Measurements from ENCODE around the gene WDR74. TPM values are rescaled to one million over a fixed set of nuclear protein-coding genes. Genes with fewer than 3 reads are reported as not detected.

The WDR74 gene
- total RNA-seq, 1 donor from 2014 or later = 124 TPM

GRCh38 chr11:62855571-62856332 lies 16.4 kb upstream of the WDR74 start:
- Mint-ChIP-seq H3K9me3 (no peaks in the 10 kb centered on the region), H3K4me1 (peaks cover 61% of the 10 kb centered on the region), H3K27me3 (no peaks in the 10 kb centered on the region), H3K27ac (peak overlapping the region; percentile 96), H3K36me3 (ENCODE audit: low read depth) (peaks cover 52% of the 10 kb centered on the region), H3K4me3 (peak overlapping the region; percentile 99)
- intact Hi-C loops (cut with micrococcal nuclease) = loop anchor here (1.0 kb wide), 7 partner anchors 13 to 209 kb away; partner anchors contain the start of genes GANAB, NXF1, STX5 and TEX54
- DNase-seq (peak; percentile 99), ATAC-seq (ENCODE audit: low read depth) (peak; percentile 89)
- no peak for TF ChIP-seq CTCF (IDR thresholded peaks at IDR 0.05)
- ChIA-PET POLR2A (interaction anchor here (0.5 to 10.5 kb wide), 47 partner anchors 9 to 1462 kb away, joined by 3 to 597 read pairs (median 6); partner anchors contain the start of genes AHNAK, B3GAT3, C11orf98 and CSKMT), CTCF (interaction anchor here (0.5 to 3.4 kb wide), 6 partner anchors 16 to 461 kb away, joined by 3 to 26 read pairs (median 3); partner anchors contain the start of genes SLC3A2, TUT1 and WDR74)

- ChIA-PET CTCF (interaction anchor here (0.9 to 3.4 kb wide), 3 partner anchors 26 to 185 kb away, joined by 3 to 26 read pairs (median 16); partner anchors contain the start of gene SLC3A2), POLR2A (interaction anchor here (0.8 to 10.5 kb wide), 39 partner anchors 10 to 1463 kb away, joined by 3 to 597 read pairs (median 7); partner anchors contain the start of genes B3GAT3, C11orf98, CSKMT and EEF1G)
- intact Hi-C loops (cut with micrococcal nuclease) = loop anchor here (1.0 kb wide), 1 partner anchor 13 kb away; no protein-coding TSS in a partner anchor
- ATAC-seq (ENCODE audit: low read depth) (no peak), DNase-seq (no peak)
- no peaks in the 10 kb centered on the region for H3K9me3 Mint-ChIP-seq
- TF ChIP-seq CTCF (IDR thresholded peaks at IDR 0.05) = no peak
- H3K36me3 Mint-ChIP-seq (ENCODE audit: low read depth) = peaks cover 52% of the 10 kb centered on the region
- peak overlapping the region; percentile 99 for H3K4me3 Mint-ChIP-seq
- H3K27ac Mint-ChIP-seq = peak overlapping the region; percentile 96
- no peaks in the 10 kb centered on the region for H3K27me3 Mint-ChIP-seq
- H3K4me1 Mint-ChIP-seq = peaks cover 65% of the 10 kb centered on the region
Observed at GRCh38 chr11:62854825-62855570, 15.6 kb upstream of the WDR74 start.

GRCh38 chr11:62854013-62854824 lies 14.8 kb upstream of the WDR74 start:
- Mint-ChIP-seq H3K27ac (peak overlapping the region; percentile 96), H3K4me1 (peaks cover 66% of the 10 kb centered on the region), H3K36me3 (ENCODE audit: low read depth) (peaks cover 52% of the 10 kb centered on the region), H3K27me3 (no peaks in the 10 kb centered on the region), H3K9me3 (no peaks in the 10 kb centered on the region), H3K4me3 (peak overlapping the region; percentile 99)
- TF ChIP-seq CTCF (IDR thresholded peaks at IDR 0.05) = no peak
- ChIA-PET POLR2A (interaction anchor here (0.8 to 10.5 kb wide), 19 partner anchors 11 to 303 kb away, joined by 4 to 597 read pairs (median 9); partner anchors contain the start of genes C11orf98, CSKMT, HNRNPUL2 and MTA2), CTCF (interaction anchor here (0.9 to 1.2 kb wide), 2 partner anchors 8 to 262 kb away, joined by 3 read pairs; no protein-coding TSS in a partner anchor)
- DNase-seq (no peak), ATAC-seq (ENCODE audit: low read depth) (no peak)
- intact Hi-C loops (cut with micrococcal nuclease) = no loop called here

GRCh38 chr11:62853279-62853965 lies 14.0 kb upstream of the WDR74 start:
- peaks cover 52% of the 10 kb centered on the region for H3K36me3 Mint-ChIP-seq (ENCODE audit: low read depth)
- CTCF ChIA-PET = interaction anchor here (0.9 to 1.2 kb wide), 3 partner anchors 9 to 261 kb away, joined by 3 read pairs; no protein-coding TSS in a partner anchor
- no peak for DNase-seq
- H3K27ac Mint-ChIP-seq = peak overlapping the region; percentile 74
- no peak for TF ChIP-seq CTCF (IDR thresholded peaks at IDR 0.05)
- peaks cover 68% of the 10 kb centered on the region for H3K4me1 Mint-ChIP-seq
- H3K4me3 Mint-ChIP-seq = peak overlapping the region; percentile 99
- H3K9me3 Mint-ChIP-seq = no peaks in the 10 kb centered on the region
- no peaks in the 10 kb centered on the region for H3K27me3 Mint-ChIP-seq
- intact Hi-C loops (cut with micrococcal nuclease) = no loop called here
- POLR2A ChIA-PET = interaction anchor here (1.0 to 10.5 kb wide), 11 partner anchors 10 to 262 kb away, joined by 4 to 597 read pairs (median 17); partner anchors contain the start of genes C11orf98, CSKMT, HNRNPUL2 and SLC3A2
- ATAC-seq (ENCODE audit: low read depth) = no peak

All from activated B cell treated with CpG ODN at 0.5 μM for 24 hours (primary cell).